IMR-90 (cell line): Measurements from ENCODE around the gene HLA-A. TPM values are rescaled to one million over a fixed set of nuclear protein-coding genes. Genes with fewer than 3 reads are reported as not detected.

Experiments
- ATAC-seq: fragments of 200-7000 bp; cut with Tn5 transposase; 2 replicates; pipeline ENCODE4 v1.9.1; 2020; ENCODE audit warnings: low read depth, mild to moderate bottlenecking, moderate library complexity
- BruUV-seq: library from RNA; stranded (reverse); fragments of 400-500 nt; replicated peaks from 2 replicates; lab custom pipeline; 2021; lab: Mats Ljungman, UMichigan
- CTCF ChIA-PET: fragments of 300-600 bp; formaldehyde crosslinking; extraction: SDS; loops from one replicate; lab custom pipeline; 2021; ENCODE audit warnings: antibody characterized with exemption; lab: Yijun Ruan, JAX
- POLR2A ChIA-PET: fragments of 300-600 bp; sonication (Branson Sonifier 250); formaldehyde crosslinking; loops from one replicate; lab custom pipeline; 2022; ENCODE audit warnings: antibody characterized with exemption; ENCODE audit not compliant: unreplicated experiment; lab: Charles Lee
- DNase-seq: peaks from one replicate; pipeline ENCODE4 v3.0.0; 2013
- H2AFZ ChIP-seq: replicated peaks from 2 replicates; pipeline ENCODE3; 2013; ENCODE audit warnings: low read length, mild to moderate bottlenecking; ENCODE audit not compliant: poor library complexity
- H2AK5ac ChIP-seq: 2 replicates; pipeline ENCODE4 v1.6.1; 2013; ENCODE audit warnings: low read depth, low read length, inconsistent platforms
- H2AK9ac ChIP-seq: replicated peaks from 2 replicates; pipeline ENCODE3; 2013; ENCODE audit warnings: mild to moderate bottlenecking, low read depth, low read length, moderate library complexity; ENCODE audit not compliant: poor library complexity
- H2BK120ac ChIP-seq: 2 replicates; pipeline ENCODE4 v1.6.1; 2013; ENCODE audit warnings: low read depth, low read length, inconsistent platforms
- H2BK15ac ChIP-seq: 3 replicates; pipeline ENCODE4 v1.6.1; 2013; ENCODE audit warnings: low read depth, low read length, inconsistent platforms
- H2BK20ac ChIP-seq: 2 replicates; pipeline ENCODE4 v1.6.1; 2013; ENCODE audit warnings: low read depth, mild to moderate bottlenecking, inconsistent platforms, low read length, moderate library complexity
- H2BK5ac ChIP-seq: 2 replicates; pipeline ENCODE4 v1.6.1; 2013; ENCODE audit warnings: mild to moderate bottlenecking, low read depth, low read length, inconsistent platforms; ENCODE audit not compliant: poor library complexity, severe bottlenecking
- H3K14ac ChIP-seq: replicated peaks from 2 replicates; pipeline ENCODE4 v1.6.1; 2013; ENCODE audit warnings: low read depth, low read length, inconsistent platforms
- H3K18ac ChIP-seq: 2 replicates; pipeline ENCODE4 v1.6.1; 2013; ENCODE audit warnings: low read depth, low read length, control low read depth
- H3K23ac ChIP-seq: 2 replicates; pipeline ENCODE4 v1.6.1; 2013; ENCODE audit warnings: low read depth, low read length, inconsistent platforms
- H3K27ac ChIP-seq: 2 replicates; pipeline ENCODE4 v1.5.1; 2013; ENCODE audit warnings: mild to moderate bottlenecking, control low read depth, low read length; ENCODE audit not compliant: insufficient read depth
- H3K27me3 ChIP-seq: 2 replicates; pipeline ENCODE4 v1.6.1; 2013; ENCODE audit warnings: low read length; ENCODE audit not compliant: control insufficient read depth, insufficient read depth
- H3K36me3 ChIP-seq: 2 replicates; pipeline ENCODE4 v1.6.1; 2013; ENCODE audit warnings: low read length, mixed read lengths; ENCODE audit not compliant: control insufficient read depth, insufficient read depth
- H3K4ac ChIP-seq: 2 replicates; pipeline ENCODE4 v1.6.1; 2013; ENCODE audit warnings: low read depth, low read length, inconsistent platforms
- H3K4me1 ChIP-seq: 2 replicates; pipeline ENCODE4 v1.6.1; 2013; ENCODE audit warnings: low read length, mixed read lengths; ENCODE audit not compliant: control insufficient read depth, insufficient read depth
- H3K4me2 ChIP-seq: 2 replicates; pipeline ENCODE4 v1.6.1; 2013; ENCODE audit warnings: low read depth, mild to moderate bottlenecking, control low read depth, low read length, moderate library complexity
- H3K4me3 ChIP-seq: 2 replicates; pipeline ENCODE4 v1.5.1; 2013; ENCODE audit warnings: low read depth, mild to moderate bottlenecking, control low read depth, low read length, moderate library complexity; ENCODE audit not compliant: insufficient read depth
- H3K56ac ChIP-seq: 2 replicates; pipeline ENCODE4 v1.6.1; 2013; ENCODE audit warnings: low read length, inconsistent platforms; ENCODE audit not compliant: insufficient read depth; ENCODE audit errors: extremely low read depth
- H3K79me1 ChIP-seq, 2 experiments: 2 replicates each; pipeline ENCODE4 v1.6.1; 2013; ENCODE audit warnings: low read length in 2 of 2, inconsistent platforms in 1 of 2, low read depth in 1 of 2
- H3K9ac ChIP-seq: 2 replicates; pipeline ENCODE4 v1.6.1; 2013; ENCODE audit warnings: low read depth, low read length, control low read depth
- H3K9me1 ChIP-seq: 2 replicates; pipeline ENCODE4 v1.6.1; 2013; ENCODE audit warnings: low read length, inconsistent platforms; ENCODE audit not compliant: insufficient read depth
- H3K9me3 ChIP-seq: 2 replicates; pipeline ENCODE4 v1.6.1; 2013; ENCODE audit warnings: low read length; ENCODE audit not compliant: control insufficient read depth, insufficient read depth
- H4K20me1 ChIP-seq: 2 replicates; pipeline ENCODE4 v1.6.1; 2013; ENCODE audit warnings: low read length, inconsistent platforms; ENCODE audit not compliant: insufficient read depth
- H4K5ac ChIP-seq: 2 replicates; pipeline ENCODE4 v1.6.1; 2013; ENCODE audit warnings: mild to moderate bottlenecking, low read depth, low read length, control low read depth
- H4K8ac ChIP-seq, 2 experiments: 2 replicates each; pipeline ENCODE4 v1.6.1; 2013; ENCODE audit warnings: low read depth in 2 of 2, low read length in 2 of 2, control low read depth in 1 of 2, inconsistent platforms in 1 of 2
- H4K91ac ChIP-seq: 2 replicates; pipeline ENCODE4 v1.6.1; 2013; ENCODE audit warnings: low read depth, low read length, inconsistent platforms; ENCODE audit not compliant: insufficient read depth
- POLR2A ChIP-seq: IDR thresholded peaks from 2 replicates; pipeline ENCODE4 v1.6.1; 2012; ENCODE audit warnings: mild to moderate bottlenecking, low read depth, low read length
- RFX5 ChIP-seq: IDR thresholded peaks from 2 replicates; pipeline ENCODE4 v1.8.0; 2012; ENCODE audit warnings: low read depth, mild to moderate bottlenecking, low read length, moderate library complexity
- USF2 ChIP-seq: fragments of 150-350 bp; IDR thresholded peaks from 2 replicates; pipeline ENCODE4 v1.6.1; 2017; ENCODE audit warnings: mild to moderate bottlenecking, antibody characterized with exemption, low read length, low read depth
- WGBS, 2 experiments: methylation state at CpG; one replicate each; pipeline versions ENCODE4 v1.1.5 to v1.1.7; 2013; ENCODE audit warnings: missing lambda C conversion rate in 2 of 2; ENCODE audit not compliant: insufficient read length in 1 of 2; ENCODE audit errors: extremely low coverage in 2 of 2; 5-methylcytosine and 5-hydroxymethylcytosine counted together
- dilution Hi-C: fragments of 300-500 bp; cut with HindIII; formaldehyde crosslinking; loops from one replicate; pipeline ENCODE4 v1.14.3; 2018; ENCODE audit warnings: low sequenced_read_pairs; ENCODE audit not compliant: unreplicated experiment
- in situ Hi-C: fragments of 300-500 bp; cut with MboI; formaldehyde crosslinking; loops from 3 replicates; pipeline ENCODE4 v1.14.3; 2019; ENCODE audit warnings: low sequenced_read_pairs, inconsistent platforms, mixed read lengths
- intact Hi-C: fragments of 100-400 bp; cut with micrococcal nuclease; formaldehyde crosslinking; loops from 2 replicates; pipeline ENCODE4 v1.10.0; 2022
- polyA plus RNA-seq, 3 experiments: library from polyadenylated mRNA; depleted of rRNA; stranded (reverse); fragments of >200 nt; gene quantifications; 2 replicates each; pipeline ENCODE4 v1.2.3, GENCODE V29; 2012; ENCODE audit warnings: low replicate concordance in 1 of 3
- total RNA-seq: library from RNA; depleted of rRNA; stranded (reverse); fragments of >200 nt; gene quantifications from 2 replicates; pipeline ENCODE4 v1.2.3, GENCODE V29; 2012

Gene HLA-A
- total and polyA plus RNA-seq, 2 of the 4 experiments (the other 2 are of a cell fraction): 94.5 to 218 TPM

GRCh38 chr6:29964518-29964886 is 22.2 kb downstream of the HLA-A start:
- Histone ChIP-seq H2AK5ac (peak overlapping the region; percentile 36; the same call in 1 of the 2 replicates), H4K20me1 (no peaks in the 10 kb centered on the region), H2AK9ac (no peak overlapping the region), H3K14ac (peak overlapping the region; percentile 67), H3K36me3 (no peaks in the 10 kb centered on the region), H2BK15ac (peak overlapping the region; percentile 43; the same call in 1 of the 3 replicates), H2AFZ (no peak overlapping the region), H3K27me3 (no peaks in the 10 kb centered on the region), H3K9me3 (no peaks in the 10 kb centered on the region), H4K8ac (peak overlapping the region; percentile 28 to 82; a peak in 3 of 4 replicates), H3K79me1 (no peaks in the 10 kb centered on the region; a peak in 2 of 4 replicates), H3K56ac (peak overlapping the region; percentile 42; the same call in 1 of the 2 replicates), H3K4ac (peak overlapping the region; percentile 83; the same call in 1 of the 2 replicates), H2BK5ac (peak overlapping the region; percentile 32), H3K9ac (peak overlapping the region; percentile 88), H4K91ac (peak overlapping the region; percentile 79), H3K4me1 (peaks cover 6% of the 10 kb centered on the region; the same call in 1 of the 2 replicates), H3K4me2 (peak overlapping the region; percentile 19), H3K4me3 (no peak overlapping the region), H2BK120ac (peak overlapping the region; percentile 93), H3K18ac (peak overlapping the region; percentile 72), H3K23ac (peak overlapping the region; percentile 55; the same call in 1 of the 2 replicates), H3K9me1 (no peaks in the 10 kb centered on the region; the same call in 1 of the 2 replicates), H3K27ac (peak overlapping the region; percentile 97), H4K5ac (peak overlapping the region; percentile 35), H2BK20ac (peak overlapping the region; percentile 77; the same call in 1 of the 2 replicates)
- POLR2A ChIA-PET: interaction anchor here (0.6 to 1.1 kb wide), 2 partner anchors 12 to 160 kb away, joined by 5 to 6 read pairs; no protein-coding TSS in a partner anchor
- intact Hi-C loops: no loop called here
- CTCF ChIA-PET: interaction anchor here (0.6 to 0.8 kb wide), 2 partner anchors 13 to 1890 kb away, joined by 3 read pairs; no protein-coding TSS in a partner anchor
- 0% methylated on average over 1 of the region's 3 CpGs; no CpG with 5 or more reads in 1 of the 2 experiments for WGBS, 2 experiments
- peak; percentile 13 for ATAC-seq
- in situ Hi-C loops: no loop called here
- TF ChIP-seq POLR2A: no peak
- TF ChIP-seq USF2: no peak
- TF ChIP-seq RFX5: no peak
- dilution Hi-C loops: no loop called here
- BruUV-seq: no TSS peak
- no peak for DNase-seq
